Effector memory CD4-positive, alpha-beta T cell (primary cell): ENCODE data around the gene EXOC4.

ENCODE experiments used
- DNase-seq, 3 donors: peaks; one replicate each; pipeline ENCODE4 v3.0.0-alpha.2; 2020
- H3K27ac ChIP-seq: 2 replicates; pipeline ENCODE4 v1.7.0; 2013; ENCODE audit warnings: mild to moderate bottlenecking, low read length, moderate library complexity; ENCODE audit not compliant: insufficient read depth, poor library complexity, severe bottlenecking
- H3K27me3 ChIP-seq: replicated peaks from 2 replicates; pipeline ENCODE4 v1.7.0; 2013; ENCODE audit warnings: mild to moderate bottlenecking, low read length; ENCODE audit not compliant: insufficient read depth, control insufficient read depth, poor library complexity, severe bottlenecking
- H3K36me3 ChIP-seq: 2 replicates; pipeline ENCODE4 v1.7.0; 2013; ENCODE audit warnings: mild to moderate bottlenecking, low read length, moderate library complexity; ENCODE audit not compliant: control insufficient read depth, insufficient read depth
- H3K4me1 ChIP-seq: 2 replicates; pipeline ENCODE4 v1.7.0; 2013; ENCODE audit warnings: low read length, mild to moderate bottlenecking; ENCODE audit not compliant: control insufficient read depth, insufficient read depth, poor library complexity, severe bottlenecking
- H3K4me3 ChIP-seq: 2 replicates; pipeline ENCODE4 v1.7.0; 2013; ENCODE audit warnings: low read length, low read depth, mild to moderate bottlenecking; ENCODE audit not compliant: insufficient read depth, poor library complexity, severe bottlenecking
- H3K9me3 ChIP-seq: 2 replicates; pipeline ENCODE4 v1.7.0; 2013; ENCODE audit warnings: mild to moderate bottlenecking, low read length, moderate library complexity; ENCODE audit not compliant: control insufficient read depth

The EXOC4 gene

DNA sequence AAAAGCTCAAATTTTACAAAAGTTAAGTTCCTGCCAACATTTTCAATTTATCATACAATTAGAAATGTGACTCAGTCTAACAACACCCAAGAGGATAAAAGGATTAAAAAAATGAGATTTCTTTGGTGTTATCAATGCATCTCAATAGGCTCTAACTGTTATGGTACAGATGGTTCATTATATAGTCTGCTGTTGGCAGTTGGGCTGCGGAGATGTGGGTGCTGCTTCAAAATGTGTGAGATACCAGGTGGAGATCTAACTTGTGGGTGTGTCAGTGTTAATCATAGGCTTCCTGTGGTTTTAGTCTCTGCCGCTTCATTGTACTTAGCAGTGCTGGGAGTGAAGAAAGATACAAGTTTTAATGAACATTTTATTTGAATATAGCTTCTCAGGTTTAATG lies 231.2 kb downstream of the EXOC4 start:
- Histone ChIP-seq H3K36me3 (no peaks in the 10 kb centered on the region), H3K27me3 (no peaks in the 10 kb centered on the region), H3K27ac (no peak overlapping the region), H3K4me3 (no peak overlapping the region), H3K4me1 (no peaks in the 10 kb centered on the region), H3K9me3 (no peaks in the 10 kb centered on the region)
- no peak for DNase-seq

DNA sequence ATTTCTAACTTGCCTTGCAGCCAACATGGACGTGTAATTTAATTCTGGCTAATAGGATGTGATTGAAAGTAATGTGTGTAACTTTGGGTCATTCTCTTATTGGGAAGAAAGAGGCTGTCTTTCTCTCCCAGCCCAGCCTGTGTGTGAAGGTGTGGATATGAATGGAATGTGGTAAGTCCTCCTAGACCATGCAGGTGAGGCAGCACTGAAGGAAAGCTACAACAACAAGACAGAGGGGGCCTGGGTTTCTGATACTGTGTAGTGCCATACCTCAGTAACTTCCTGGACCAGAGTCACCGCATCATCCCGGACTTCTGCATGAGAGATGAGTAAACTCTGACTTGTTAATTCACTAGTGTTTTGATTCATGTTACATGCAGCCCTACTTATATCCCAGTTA lies 237.0 kb downstream of the EXOC4 start:
- H3K36me3 ChIP-seq, result no peaks in the 10 kb centered on the region
- no peaks in the 10 kb centered on the region for H3K4me1 ChIP-seq
- no peaks in the 10 kb centered on the region for H3K9me3 ChIP-seq
- H3K27ac ChIP-seq, result no peak overlapping the region
- DNase-seq, result no peak
- no peaks in the 10 kb centered on the region for H3K27me3 ChIP-seq
- H3K4me3 ChIP-seq, result no peak overlapping the region

- Histone ChIP-seq H3K27me3 (no peaks in the 10 kb centered on the region), H3K4me3 (no peak overlapping the region), H3K27ac (no peak overlapping the region), H3K4me1 (no peaks in the 10 kb centered on the region), H3K9me3 (no peaks in the 10 kb centered on the region), H3K36me3 (no peaks in the 10 kb centered on the region)
- DNase-seq, result no peak
These were observed 238.4 kb downstream of the EXOC4 start for GRCh38 chr7:133491201-133491691.

DNA sequence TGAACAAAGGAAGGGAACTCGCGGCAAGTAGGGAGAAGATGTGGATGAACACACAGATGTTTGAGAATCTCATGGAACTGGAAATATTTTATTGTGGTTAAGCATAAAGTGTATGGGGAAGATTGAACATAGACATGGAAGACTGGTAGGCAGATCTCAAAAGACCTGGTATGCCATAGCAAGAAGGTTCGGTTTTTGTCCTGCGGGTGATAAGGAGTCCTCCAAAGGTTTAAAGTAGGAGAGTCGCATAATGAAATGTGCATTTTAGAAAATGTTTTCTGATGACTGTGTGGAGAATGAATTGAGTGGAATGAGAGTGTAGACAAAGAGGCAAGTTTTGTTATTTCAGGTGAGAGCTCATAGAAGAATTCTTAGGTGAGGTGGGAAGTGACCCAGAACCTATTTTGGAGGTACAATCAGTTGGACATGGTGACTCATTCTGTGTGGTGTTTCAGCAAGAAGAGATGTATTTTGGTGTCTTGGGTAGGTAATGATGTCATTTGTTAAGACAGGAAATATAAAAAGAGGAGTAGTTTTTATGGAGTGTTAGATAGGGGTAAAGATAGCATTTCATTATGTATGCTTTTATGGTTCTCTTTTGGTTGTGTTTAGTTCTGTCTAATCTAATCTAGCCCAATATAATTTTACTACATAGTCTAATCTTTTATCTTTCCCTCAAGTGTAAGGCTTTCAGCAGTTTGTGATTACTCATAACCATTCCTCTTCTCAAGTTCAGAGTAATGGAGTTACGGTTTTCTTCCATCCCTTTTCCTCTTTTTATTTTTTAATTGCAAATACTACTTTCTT lies 239.2 kb downstream of the EXOC4 start:
- no peaks in the 10 kb centered on the region for H3K4me1 ChIP-seq
- no peaks in the 10 kb centered on the region for H3K9me3 ChIP-seq
- DNase-seq, result no peak
- no peak overlapping the region for H3K27ac ChIP-seq
- no peaks in the 10 kb centered on the region for H3K36me3 ChIP-seq
- no peak overlapping the region for H3K4me3 ChIP-seq
- no peaks in the 10 kb centered on the region for H3K27me3 ChIP-seq

DNA sequence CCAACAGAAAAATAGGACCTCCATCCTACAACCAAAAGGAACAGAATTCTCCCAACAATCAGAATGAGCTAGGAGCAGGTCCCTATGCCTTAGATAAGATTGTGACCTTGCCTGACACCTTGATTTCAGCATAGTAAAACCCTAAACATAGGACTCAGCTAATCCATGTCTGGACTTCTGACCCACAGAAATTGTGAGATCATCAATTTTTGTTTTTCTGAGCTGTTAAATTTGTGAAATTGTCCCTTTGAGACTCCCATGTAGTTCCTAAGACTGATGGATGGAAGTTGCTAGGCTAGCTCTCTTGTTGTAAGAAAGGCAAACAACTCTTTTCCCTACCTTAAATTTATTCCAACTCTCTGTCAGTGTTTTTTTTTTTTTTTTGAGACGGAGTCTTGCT lies 244.2 kb downstream of the EXOC4 start:
- H3K4me1 ChIP-seq, result no peaks in the 10 kb centered on the region
- H3K27me3 ChIP-seq, result no peaks in the 10 kb centered on the region
- no peaks in the 10 kb centered on the region for H3K9me3 ChIP-seq
- no peaks in the 10 kb centered on the region for H3K36me3 ChIP-seq
- no peak for DNase-seq
- no peak overlapping the region for H3K4me3 ChIP-seq
- no peak overlapping the region for H3K27ac ChIP-seq

- H3K9me3 ChIP-seq, result no peaks in the 10 kb centered on the region
- no peak for DNase-seq
- no peaks in the 10 kb centered on the region for H3K36me3 ChIP-seq
- H3K27me3 ChIP-seq, result no peaks in the 10 kb centered on the region
- H3K4me3 ChIP-seq, result no peak overlapping the region
- no peaks in the 10 kb centered on the region for H3K4me1 ChIP-seq
- no peak overlapping the region for H3K27ac ChIP-seq
These were observed 248.9 kb downstream of the EXOC4 start for GRCh38 chr7:133501771-133502170.

GRCh38 chr7:133502498-133502897 lies 249.6 kb downstream of the EXOC4 start:
- H3K36me3 ChIP-seq, result no peaks in the 10 kb centered on the region
- H3K27ac ChIP-seq, result no peak overlapping the region
- H3K4me1 ChIP-seq, result no peaks in the 10 kb centered on the region
- H3K27me3 ChIP-seq, result no peaks in the 10 kb centered on the region
- H3K9me3 ChIP-seq, result no peaks in the 10 kb centered on the region
- no peak for DNase-seq
- H3K4me3 ChIP-seq, result no peak overlapping the region

GRCh38 chr7:133502972-133503371 lies 250.1 kb downstream of the EXOC4 start:
- Histone ChIP-seq H3K4me3 (no peak overlapping the region), H3K27me3 (no peaks in the 10 kb centered on the region)
- no peak for DNase-seq

DNA sequence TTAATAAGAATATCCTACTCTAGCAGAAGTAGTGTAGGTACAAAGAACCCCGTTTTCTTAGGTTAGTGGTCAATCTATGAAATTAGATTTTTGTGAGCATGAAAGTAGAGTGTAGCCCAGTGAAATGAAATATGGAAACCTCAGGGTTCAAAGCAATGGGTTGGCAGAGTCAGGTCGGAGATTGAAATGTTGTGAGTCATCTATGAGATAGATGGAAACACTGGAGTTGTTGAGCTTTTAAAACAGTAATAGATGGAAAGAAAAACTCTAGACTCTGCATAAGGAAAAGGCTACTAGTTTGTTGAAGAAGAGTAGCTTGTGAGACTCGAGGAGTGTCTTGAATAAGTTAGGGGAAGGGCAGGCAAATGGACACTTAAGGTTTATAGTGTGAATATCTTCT lies 251.9 kb downstream of the EXOC4 start:
- Histone ChIP-seq H3K27me3 (no peaks in the 10 kb centered on the region), H3K4me3 (no peak overlapping the region), H3K4me1 (no peaks in the 10 kb centered on the region), H3K27ac (no peak overlapping the region), H3K36me3 (no peaks in the 10 kb centered on the region), H3K9me3 (no peaks in the 10 kb centered on the region)
- no peak for DNase-seq

More at GRCh38 chr7:133502972-133503371, 250.1 kb downstream of the EXOC4 start:
- no peaks in the 10 kb centered on the region for H3K9me3 ChIP-seq
- no peaks in the 10 kb centered on the region for H3K4me1 ChIP-seq
- no peak overlapping the region for H3K27ac ChIP-seq
- no peaks in the 10 kb centered on the region for H3K36me3 ChIP-seq

DNA sequence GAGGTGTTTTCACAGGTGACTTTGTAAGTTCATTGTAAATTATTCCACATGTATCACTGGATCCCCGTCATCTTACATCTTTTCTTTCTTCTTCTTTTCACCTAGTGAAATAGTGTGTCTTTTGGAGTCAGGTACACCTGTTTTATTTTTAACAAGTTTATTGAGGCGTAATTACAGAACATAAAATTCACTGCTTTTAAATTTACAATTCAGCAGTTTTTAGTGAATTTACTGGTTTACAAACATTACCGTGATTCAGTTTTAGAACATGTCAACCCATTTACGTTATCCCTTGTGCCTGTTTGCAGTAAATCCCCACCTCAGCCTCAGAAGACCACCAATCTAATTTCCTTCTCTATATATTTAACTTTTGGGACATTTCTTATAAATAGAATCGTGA lies 256.9 kb downstream of the EXOC4 start:
- no peaks in the 10 kb centered on the region for H3K9me3 ChIP-seq
- no peaks in the 10 kb centered on the region for H3K4me1 ChIP-seq
- no peaks in the 10 kb centered on the region for H3K36me3 ChIP-seq
- no peak for DNase-seq
- H3K27me3 ChIP-seq, result no peaks in the 10 kb centered on the region
- no peak overlapping the region for H3K27ac ChIP-seq
- no peak overlapping the region for H3K4me3 ChIP-seq
